Mammary epithelial cell (primary cell): ENCODE measurements around the gene SLC38A10.

Source experiments
- EZH2 ChIP-seq: IDR thresholded peaks from 2 replicates; pipeline ENCODE4 v1.6.1; 2012; ENCODE audit warnings: low read length, inconsistent platforms, borderline replicate concordance
- TF ChIP-seq, protein P1 (sequence below), 2 donors: IDR thresholded peaks in 1 of 2; conservative IDR thresholded peaks in 1 of 2; 2 replicates each; pipeline ENCODE4 v1.5.1; 2011 to 2012; ENCODE audit warnings: inconsistent platforms in 2 of 2, low read length in 2 of 2, mild to moderate bottlenecking in 2 of 2, control low read depth in 1 of 2, low read depth in 1 of 2; ENCODE audit not compliant: insufficient read depth in 1 of 2; ENCODE audit errors: extremely low read depth in 1 of 2

DNA sequence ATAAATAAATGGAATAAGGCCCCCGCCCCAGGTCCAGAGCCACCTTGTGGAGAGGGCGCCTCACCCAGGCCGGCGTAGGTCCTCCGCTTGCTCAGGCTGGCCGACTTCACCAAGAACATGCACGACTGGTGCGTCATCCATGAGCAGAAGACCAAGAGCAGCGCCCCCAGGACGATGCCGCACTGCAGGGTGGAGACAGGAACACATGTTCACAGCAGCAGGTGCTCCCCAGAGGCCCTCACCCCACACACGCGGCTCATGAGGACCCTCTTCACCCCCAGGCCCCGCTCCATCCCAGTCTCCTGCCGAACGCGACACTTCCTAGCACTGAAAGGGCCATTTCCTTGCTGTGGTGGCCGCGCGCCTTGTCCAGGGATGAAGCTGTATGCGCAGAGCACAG, 5.5 kb downstream of the SLC38A10 start:
- TF ChIP-seq, protein P1, sequence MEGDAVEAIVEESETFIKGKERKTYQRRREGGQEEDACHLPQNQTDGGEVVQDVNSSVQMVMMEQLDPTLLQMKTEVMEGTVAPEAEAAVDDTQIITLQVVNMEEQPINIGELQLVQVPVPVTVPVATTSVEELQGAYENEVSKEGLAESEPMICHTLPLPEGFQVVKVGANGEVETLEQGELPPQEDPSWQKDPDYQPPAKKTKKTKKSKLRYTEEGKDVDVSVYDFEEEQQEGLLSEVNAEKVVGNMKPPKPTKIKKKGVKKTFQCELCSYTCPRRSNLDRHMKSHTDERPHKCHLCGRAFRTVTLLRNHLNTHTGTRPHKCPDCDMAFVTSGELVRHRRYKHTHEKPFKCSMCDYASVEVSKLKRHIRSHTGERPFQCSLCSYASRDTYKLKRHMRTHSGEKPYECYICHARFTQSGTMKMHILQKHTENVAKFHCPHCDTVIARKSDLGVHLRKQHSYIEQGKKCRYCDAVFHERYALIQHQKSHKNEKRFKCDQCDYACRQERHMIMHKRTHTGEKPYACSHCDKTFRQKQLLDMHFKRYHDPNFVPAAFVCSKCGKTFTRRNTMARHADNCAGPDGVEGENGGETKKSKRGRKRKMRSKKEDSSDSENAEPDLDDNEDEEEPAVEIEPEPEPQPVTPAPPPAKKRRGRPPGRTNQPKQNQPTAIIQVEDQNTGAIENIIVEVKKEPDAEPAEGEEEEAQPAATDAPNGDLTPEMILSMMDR (conservative IDR thresholded peaks at IDR 0.05 in 1 of 2, IDR thresholded peaks at IDR 0.05 in 1 of 2; ENCODE audit: extremely low read depth in 1 of 2, insufficient read depth in 1 of 2, low read depth in 1 of 2, low read length in 2 of 2) = no peak
- no peak for TF ChIP-seq EZH2
